Activated CD4-positive, alpha-beta T cell treated with anti-CD3 and anti-CD28 coated beads, Interleukin-10, Interleukin-2, amounts not matched to agents 100 ng/mL and 50 ng/mL, durations not matched to agents 16 hours and 8 hours (primary cell): Measurements from ENCODE around the gene MOGAT2.
"Not testable (repeated sequence)": the region's sequence is repeated elsewhere in the genome, so short reads cannot be mapped to it uniquely, and the experiment has no call there.

Experiments
- DNase-seq: peaks from one replicate; pipeline ENCODE4 v3.0.0-alpha.2; 2020

The MOGAT2 gene

DNA sequence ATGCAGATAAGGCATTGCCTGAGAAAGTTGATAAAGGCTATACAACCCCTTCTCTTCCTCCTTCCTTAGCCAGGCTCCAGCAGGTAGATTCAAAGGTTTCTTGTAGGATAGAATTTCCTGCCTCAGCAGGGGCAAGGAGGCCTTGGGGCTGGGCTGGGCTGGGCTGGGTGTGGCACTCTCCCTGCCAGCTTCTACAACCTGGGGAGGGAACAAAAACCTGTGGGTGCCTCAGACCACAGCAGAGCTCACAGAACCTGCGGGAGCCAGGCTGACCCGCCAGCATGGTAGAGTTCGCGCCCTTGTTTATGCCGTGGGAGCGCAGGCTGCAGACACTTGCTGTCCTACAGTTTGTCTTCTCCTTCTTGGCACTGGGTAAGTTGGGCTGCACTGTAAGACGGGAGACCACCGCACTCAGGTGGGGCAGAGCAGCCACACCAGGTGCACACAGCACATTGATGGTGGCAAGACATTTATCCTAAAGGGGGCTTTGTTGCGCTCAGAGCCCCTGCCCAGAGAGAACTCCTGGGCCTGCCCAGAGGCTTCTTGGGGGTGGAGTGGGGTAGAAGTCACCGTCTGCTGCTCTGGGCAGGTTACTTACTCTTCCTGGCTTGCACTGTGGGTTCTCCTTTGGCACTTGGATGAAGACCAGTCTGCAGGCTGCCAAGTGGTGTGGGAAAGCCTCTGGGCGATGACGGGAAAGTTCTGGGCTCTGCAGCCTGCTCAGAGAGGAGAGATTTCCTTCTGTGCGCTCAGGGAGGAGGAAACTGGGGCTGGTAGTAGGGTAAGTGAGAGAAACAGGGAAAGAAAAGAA, at the start of gene MOGAT2:
Gene MOGAT2 (plus strand): TSS at position 231 of the 811 bp plus-strand sequence. CDS start 51 bp downstream, at position 282.
- no peak for DNase-seq

DNA sequence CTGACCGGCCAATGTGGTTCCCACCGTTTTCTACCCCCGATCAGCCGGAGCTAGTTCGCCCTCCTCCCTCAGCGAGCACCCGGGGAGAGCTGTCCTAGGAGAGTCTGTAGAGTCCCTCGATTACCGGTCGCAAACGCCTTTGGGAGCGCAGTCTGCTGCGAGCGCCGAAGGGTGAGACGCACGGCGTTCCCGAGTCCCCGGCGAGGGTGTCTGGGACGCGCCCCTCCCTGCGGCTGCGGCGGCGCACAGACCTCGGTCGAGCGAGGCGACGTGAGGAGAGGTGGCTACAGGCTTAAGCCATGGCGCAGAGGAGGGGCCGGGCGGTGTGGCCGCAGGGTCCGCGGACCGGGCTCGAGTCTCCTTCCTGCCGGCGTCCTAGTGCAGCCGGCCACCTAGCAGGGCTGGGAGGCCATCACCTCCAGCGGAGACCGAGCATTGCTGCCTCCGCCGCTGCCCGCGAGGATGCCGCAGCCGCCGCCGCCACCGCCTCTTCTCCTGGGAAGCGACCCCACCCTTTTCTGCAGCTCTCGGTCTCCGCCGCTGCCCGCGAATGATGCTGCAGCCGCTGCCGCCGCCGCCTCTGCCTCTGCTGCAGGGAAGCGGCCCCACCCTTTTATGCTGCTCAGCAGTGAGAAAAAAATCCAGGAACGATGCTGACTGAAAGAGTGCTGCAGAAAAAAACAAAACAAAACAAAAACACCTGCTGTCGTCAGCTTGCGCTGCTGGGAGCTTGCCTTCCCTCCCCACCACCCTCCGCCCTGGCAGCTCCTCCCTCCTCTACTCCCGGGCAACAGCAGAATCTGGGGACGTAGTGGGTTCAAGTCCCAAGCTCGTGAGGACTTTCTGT, 49.0 kb upstream of the MOGAT2 start, which contains the start of gene MAP6:
Gene MAP6 (minus strand): TSS at position 588 of the 847 bp plus-strand sequence. CDS start 669 bp downstream, outside the sequence.
- DNase-seq, result peak; percentile 49

GRCh38 chr11:75673977-75674582, 43.6 kb upstream of the MOGAT2 start:
- DNase-seq, result peak; percentile 88

DNA sequence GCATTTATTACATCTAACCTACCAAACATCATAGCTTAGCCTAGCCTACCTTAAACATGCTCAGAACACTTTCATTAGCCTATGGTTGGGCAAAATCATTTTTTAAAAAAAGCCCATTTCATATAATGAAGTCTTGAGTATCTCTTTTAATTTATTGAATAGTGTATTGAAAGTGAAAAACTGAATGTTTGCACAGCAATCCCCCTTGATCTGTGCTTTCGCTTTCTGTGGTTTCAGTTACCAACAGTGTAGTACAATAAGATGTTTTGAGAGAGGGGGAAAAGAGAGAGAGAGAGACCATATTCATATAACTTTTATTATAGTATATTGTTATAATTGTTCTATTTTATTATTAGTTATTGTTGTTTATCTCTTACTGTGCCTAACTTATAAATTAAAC, 40.4 kb upstream of the MOGAT2 start:
- peak; percentile 33 for DNase-seq

DNA sequence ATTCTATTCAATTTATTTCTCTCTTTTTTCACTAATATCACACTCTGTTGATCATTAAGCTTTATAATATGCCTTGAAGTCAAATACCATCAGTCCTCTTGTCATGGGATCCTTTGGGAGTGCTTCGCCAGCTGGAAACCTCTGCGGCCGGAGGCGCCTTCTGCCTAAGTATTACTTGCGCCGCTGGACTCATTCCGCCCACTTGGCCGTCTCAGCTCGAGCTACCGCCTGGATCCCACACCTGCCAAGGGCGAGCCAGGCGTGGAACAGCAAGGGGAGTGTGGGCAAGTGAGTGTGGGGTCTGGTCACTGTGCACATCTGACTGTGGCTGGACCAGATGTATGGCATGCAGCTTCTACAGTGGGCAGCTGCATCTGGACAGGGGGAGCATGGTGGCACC, 39.7 kb upstream of the MOGAT2 start:
- no peak for DNase-seq

DNA sequence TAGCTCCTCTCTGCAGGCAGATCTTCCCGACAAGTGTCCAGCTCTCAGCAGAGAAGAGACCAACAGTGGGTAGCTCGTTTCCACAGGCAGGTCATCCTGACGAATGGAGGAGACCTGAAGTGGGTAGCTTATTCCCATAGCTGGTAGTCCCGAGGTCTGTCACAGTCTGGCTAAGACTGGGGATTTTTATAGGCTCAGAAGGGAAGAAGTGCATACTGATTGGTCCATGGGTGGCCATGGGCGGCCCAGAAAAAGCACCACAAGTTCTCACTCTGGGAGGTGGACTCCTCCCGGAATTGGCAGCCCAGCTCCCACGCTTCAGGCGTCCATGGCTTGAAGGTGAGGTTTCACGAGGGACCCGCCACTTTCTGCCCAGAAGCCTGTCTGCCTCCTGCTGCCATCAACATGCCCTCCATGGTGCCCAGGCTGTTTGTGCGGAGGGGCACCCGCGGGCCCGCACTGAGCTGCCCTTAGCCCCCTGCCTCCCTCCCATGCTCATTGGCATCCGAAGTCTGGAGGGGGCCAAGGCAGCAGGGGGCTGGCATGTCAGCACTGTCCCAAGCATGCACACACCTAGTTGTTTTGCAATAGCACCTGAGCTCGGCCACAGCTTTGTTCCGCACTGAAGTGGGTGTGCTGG, 38.9 kb upstream of the MOGAT2 start:
- no peak for DNase-seq

- no peak for DNase-seq
Measured at GRCh38 chr11:75679566-75679965, 38.1 kb upstream of the MOGAT2 start.

DNA sequence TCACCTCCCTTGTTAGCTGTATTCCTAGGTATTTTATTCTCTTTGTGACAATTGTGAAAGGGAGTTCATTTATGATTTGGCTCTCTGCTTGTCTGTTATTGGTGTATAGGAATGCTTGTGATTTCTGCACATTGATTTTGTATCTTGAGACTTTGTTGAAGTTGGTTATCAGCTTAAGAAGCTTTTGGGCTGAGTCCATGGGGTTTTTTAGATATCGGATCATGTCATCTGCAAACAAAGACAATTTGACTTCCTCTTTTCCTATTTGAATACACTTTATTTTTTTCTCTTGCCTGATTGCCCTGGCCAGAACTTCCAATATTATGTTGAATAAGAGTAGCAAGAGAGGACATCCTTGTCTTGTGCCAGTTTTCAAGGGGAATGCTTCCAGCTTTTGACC, 33.8 kb upstream of the MOGAT2 start:
- DNase-seq, result not testable (repeated sequence)

DNA sequence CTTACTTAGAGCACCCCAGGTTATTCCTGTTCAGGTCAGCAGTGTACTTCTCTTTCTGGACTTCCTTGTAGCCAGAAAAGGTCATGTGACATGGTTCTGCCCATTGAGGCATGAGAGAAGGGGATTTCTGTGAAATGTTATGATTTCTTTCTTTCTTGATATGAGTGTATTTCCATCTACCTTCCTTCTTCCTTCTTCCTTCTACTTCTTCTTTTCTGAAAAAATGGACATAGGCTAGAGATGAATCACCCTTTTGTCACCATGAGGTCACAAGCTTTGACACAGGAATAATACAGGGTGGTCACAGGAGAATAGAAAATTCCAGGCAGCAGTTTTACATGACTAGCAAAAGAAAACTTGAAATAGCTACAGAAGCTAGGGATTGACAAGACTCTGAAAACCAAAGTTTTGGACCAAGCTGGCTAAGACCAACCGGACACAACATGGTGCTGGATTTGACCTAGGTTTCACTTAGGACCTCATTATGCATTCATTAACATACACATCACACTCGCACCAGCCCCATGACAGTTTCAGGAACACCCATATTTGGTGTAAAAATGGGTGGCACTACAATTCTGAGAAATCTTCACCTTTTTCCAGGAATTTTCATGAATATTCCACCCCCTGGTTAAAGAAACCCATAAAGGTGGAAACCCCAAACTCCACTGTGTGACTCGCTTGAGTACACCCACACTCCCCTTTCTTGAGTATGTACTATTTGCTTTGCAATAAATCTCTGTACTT, 27.6 kb upstream of the MOGAT2 start:
- peak; percentile 24 for DNase-seq

DNA sequence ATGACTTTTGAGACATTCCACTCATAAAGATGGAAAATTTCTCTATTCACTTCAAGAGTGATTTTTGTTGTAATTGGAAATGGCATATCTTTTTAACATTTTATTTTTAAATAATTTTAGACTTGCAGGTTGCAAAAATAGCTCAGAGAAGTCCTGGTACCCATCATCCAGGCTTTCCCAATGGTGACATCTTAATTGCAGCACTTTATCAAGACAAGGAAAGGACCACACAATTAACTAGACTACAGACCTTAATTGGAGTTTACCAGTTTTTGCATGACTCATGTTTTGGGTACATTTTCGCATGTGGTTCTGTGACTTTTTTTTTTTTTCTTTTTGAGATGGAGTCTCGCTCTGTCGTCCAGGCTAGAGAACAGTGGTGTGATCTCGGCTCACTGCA, 25.8 kb upstream of the MOGAT2 start:
- DNase-seq, result no peak

DNA sequence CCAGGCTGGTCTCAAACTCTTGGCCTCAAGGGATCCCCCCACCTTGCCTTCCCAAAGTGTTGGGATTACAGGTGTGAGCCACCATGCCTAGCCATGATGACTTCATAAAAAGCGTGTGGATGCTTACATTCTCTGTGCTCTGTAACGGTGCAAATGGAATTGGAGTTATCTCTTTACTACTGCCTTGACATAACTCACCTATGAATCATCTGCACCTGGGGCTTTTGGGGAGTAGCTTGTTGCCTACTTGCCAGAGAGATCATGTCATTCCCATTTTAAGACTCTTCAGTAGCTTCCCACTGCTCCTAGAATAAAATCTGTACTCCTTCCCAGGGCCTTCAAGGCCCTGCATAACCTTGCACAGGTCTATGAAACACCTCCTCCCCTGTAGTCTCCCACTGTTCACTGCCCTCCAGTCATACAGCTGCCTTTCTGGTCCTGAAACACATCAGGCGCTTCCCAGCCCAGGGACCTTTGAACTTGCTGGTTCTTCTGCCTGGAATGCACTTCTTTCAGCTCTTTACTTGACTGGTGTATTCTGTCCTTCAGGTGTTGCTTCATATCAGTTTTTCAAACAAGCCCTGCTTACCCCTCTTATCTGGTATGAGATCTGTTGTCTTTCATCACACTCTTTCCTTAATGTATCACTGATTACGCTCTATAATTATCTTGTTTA, 19.6 kb upstream of the MOGAT2 start:
- no peak for DNase-seq

DNA sequence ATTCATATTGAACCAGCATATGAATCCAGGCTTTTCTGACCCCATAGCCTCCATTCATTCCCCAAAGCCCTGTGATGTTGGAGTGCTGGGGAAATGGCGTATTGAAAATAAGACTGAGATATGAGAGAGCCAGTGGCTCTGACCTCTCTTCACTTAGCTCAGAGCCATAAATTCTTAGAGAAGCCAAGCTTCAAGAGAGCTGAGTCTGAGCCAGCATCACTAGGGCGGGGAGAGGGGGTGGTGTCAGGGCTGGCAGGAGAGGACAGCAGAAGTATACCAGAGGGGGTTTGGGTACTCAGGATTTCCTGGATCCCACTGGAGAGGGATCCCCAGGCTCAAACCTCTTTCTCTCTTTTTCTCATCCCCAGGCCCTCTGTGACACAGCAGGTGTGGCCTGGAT, 16.7 kb upstream of the MOGAT2 start:
- DNase-seq, result no peak

DNA sequence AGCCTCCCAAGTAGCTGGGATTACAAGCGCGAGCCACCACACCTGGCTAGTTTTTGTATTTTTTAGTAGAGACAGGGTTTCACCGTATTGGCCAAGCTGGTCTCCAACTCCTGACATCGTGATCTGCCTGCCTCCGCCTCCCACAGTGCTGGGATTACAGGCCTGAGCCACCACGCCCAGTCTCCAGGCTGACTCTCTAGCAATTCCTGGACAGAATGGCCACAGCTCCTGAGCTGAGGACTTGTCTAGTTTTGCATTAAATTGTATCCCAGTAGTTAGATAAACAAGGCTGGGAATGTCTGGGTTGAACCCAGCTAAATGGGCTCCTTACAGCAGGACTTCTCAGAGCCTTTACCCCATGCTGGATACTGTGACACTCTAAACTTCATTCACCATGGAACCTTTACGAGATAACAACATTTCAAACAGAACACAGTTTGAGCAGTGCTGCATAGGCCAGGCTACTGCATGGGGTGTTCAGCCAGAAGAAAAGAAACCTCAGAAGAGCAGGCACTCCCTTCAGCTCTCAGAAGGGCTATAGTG, 13.9 kb upstream of the MOGAT2 start:
- no peak for DNase-seq

DNA sequence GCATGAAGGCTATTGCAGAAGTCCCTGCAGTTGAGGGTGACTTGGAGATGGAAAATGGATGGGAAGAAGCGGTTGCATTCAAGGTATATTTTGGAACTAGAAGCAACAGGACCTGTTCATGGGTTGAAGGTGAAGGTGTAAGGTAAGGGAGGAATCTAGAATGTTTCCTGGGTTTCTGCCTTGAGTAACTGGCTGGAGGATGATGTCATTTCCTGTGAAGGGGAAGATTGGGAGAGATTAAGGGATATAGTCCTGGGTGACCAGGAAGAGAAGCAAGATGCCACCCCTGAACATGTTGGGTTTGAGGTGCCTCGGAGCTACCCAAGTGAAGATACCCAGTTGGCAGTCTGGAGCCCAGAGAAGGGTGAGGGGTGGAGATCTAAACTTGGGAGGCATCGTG, 12.1 kb upstream of the MOGAT2 start:
- DNase-seq, result no peak

DNA sequence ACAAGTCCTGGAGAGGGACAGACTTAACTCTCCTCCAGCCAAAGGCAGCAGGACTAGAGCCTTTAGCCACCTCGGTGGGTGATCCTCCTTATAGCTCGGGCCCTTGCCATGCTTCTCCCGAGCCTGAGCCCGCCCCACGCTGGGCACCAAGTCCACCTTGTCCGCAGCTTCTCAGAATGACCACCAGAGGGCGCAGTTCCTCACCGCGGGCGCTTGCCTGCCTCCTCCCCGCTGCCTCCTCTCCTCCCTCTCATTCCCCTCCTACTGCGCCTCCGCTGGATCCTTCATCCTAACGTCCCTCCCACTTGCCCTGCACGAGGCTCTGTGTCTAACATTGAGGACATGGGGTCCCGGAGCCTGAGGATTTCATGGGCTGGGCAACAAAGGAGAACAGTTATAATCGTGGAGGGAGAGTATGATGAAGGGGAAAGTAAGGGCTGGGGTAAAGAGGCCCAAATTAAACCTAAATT, 11.3 kb upstream of the MOGAT2 start:
- peak; percentile 73 for DNase-seq

DNA sequence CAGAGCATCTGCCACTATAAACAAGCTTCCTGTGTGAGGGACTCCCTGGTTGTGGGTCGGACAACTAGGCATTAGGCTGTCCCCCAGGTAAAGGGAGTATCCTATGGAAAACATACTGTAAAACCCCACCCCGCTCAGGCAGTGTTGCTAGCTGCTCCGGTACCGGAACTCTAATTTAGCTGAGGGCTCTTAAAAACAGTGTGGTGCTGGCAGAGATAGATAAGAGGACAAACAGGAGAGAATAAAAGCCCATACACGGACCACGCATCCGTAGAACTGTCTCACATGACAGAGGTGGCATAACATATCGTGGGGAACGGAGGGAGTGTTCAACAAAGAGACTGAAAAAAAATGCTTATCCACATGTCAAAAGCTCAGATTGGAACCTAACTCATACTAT, 3.4 kb upstream of the MOGAT2 start:
- no peak for DNase-seq

DNA sequence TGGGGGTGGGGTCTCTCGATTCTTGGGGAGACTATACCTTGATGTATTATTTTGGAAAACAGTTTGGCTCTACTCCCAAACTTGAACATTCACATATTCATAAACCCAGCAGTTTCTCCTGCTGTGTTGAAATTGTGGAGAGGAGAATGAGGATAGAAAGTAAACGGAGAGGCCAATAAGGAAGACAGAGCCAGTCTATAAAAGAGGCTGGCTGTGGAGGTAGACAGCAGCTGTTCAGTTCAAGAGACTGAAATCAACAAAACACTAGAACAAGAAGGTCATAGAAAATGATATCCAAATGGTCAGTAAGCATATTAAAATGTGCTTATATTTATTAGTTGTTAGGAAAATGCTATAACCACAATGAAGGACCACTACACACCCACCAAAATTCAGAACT, 1.9 kb upstream of the MOGAT2 start:
- no peak for DNase-seq

DNA sequence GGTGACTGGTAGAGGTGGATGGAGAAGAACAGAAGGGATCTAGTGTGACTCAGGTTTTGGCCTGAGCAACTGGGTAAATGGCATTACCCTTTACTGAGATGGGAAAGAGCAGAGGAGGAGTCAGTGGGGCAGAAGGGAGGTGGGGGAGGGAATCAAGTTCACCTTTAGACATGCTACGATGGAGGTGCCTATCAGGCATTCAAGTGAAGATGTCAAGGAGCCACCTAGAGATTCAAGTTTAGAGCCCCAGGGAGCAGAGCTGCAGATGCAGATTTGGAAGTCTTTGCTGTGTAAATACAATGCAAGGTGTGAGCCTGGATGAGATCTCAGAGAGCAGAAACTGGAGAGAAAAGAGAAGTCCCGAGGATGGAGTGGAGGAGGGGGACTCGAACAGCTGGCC, 979 bp upstream of the MOGAT2 start:
- DNase-seq, result no peak

GRCh38 chr11:75718419-75719339, 1.0 kb downstream of the MOGAT2 start:
- DNase-seq, result no peak
